GM20431 (cell line): ENCODE data around the gene POLL.
"Not testable (repeated sequence)": the region's sequence is repeated elsewhere in the genome, so short reads cannot be mapped to it uniquely, and the experiment has no call there.

Experiments used
- in situ Hi-C: fragments of 300-500 bp; cut with MseI, MboI; formaldehyde crosslinking; loops from one replicate; pipeline ENCODE4 v1.15.0; 2020; ENCODE audit warnings: low sequenced_read_pairs; ENCODE audit not compliant: unreplicated experiment

The POLL gene

GRCh38 chr10:101612086-101612485 lies 24.0 kb upstream of the POLL start:
- in situ Hi-C loops: no loop called here

- in situ Hi-C loops: no loop called here
Measured at GRCh38 chr10:101611096-101611905, 23.2 kb upstream of the POLL start.

GRCh38 chr10:101609481-101609880 lies 21.4 kb upstream of the POLL start:
- in situ Hi-C loops: no loop called here

GRCh38 chr10:101607124-101607523 lies 19.1 kb upstream of the POLL start:
- in situ Hi-C loops: no loop called here

GRCh38 chr10:101602761-101603398 lies 14.8 kb upstream of the POLL start:
- in situ Hi-C loops: loop anchor here (5.0 kb wide), 1 partner anchor 179 kb away; the partner anchor contains the start of gene NPM3

GRCh38 chr10:101601541-101601940 lies 13.5 kb upstream of the POLL start:
- in situ Hi-C loops: loop anchor here (5.0 kb wide), 1 partner anchor 181 kb away; the partner anchor contains the start of gene NPM3

GRCh38 chr10:101597091-101597900 lies 9.2 kb upstream of the POLL start:
- in situ Hi-C loops: no loop called here

GRCh38 chr10:101595591-101596433 lies 7.8 kb upstream of the POLL start:
- in situ Hi-C loops: no loop called here

GRCh38 chr10:101593331-101593730 lies 5.3 kb upstream of the POLL start:
- in situ Hi-C loops: not testable (repeated sequence)

- in situ Hi-C loops: no loop called here
Measured at GRCh38 chr10:101588879-101589278, 822 bp upstream of the POLL start.

- in situ Hi-C loops: no loop called here
Measured at GRCh38 chr10:101585841-101586240, 2.2 kb downstream of the POLL start.

GRCh38 chr10:101580486-101581399 lies 7.3 kb downstream of the POLL start:
- in situ Hi-C loops: no loop called here

GRCh38 chr10:101579516-101579870 lies 8.6 kb downstream of the POLL start:
- in situ Hi-C loops: no loop called here

- in situ Hi-C loops: no loop called here
Measured at GRCh38 chr10:101578803-101579515, 9.1 kb downstream of the POLL start.

- in situ Hi-C loops: no loop called here
Measured at GRCh38 chr10:101578192-101578591, 9.9 kb downstream of the POLL start.

GRCh38 chr10:101577121-101577871 lies 10.8 kb downstream of the POLL start:
- in situ Hi-C loops: no loop called here

GRCh38 chr10:101576211-101576863 lies 11.7 kb downstream of the POLL start:
- in situ Hi-C loops: no loop called here
